BE2C (cell line): Measurements from ENCODE around the gene PTPRN2.
"Not testable (repeated sequence)": the region's sequence is repeated elsewhere in the genome, so short reads cannot be mapped to it uniquely, and the experiment has no call there.

Experiments
- DNase-seq: peaks from one replicate; pipeline ENCODE4 v3.0.0-alpha.2; 2020
- H3K27me3 ChIP-seq: fragments of 250-450 bp; sonication (Bioruptor Pico); 2 replicates; pipeline ENCODE4 v1.5.1; 2020; ENCODE audit warnings: mild to moderate bottlenecking
- H3K36me3 ChIP-seq: fragments of 250-450 bp; sonication (Bioruptor Pico); 2 replicates; pipeline ENCODE4 v1.5.1; 2020; ENCODE audit warnings: mild to moderate bottlenecking
- H3K4me1 ChIP-seq: fragments of 250-450 bp; sonication (Bioruptor Pico); 2 replicates; pipeline ENCODE4 v1.5.1; 2020
- H3K4me3 ChIP-seq: 2 replicates; pipeline ENCODE4 v1.5.1; 2011; ENCODE audit warnings: low read depth, low read length
- H3K9me3 ChIP-seq: fragments of 250-450 bp; sonication (Bioruptor Pico); 2 replicates; pipeline ENCODE4 v1.5.1; 2020
- TF ChIP-seq, protein P1 (sequence below): IDR thresholded peaks from 2 replicates; pipeline ENCODE4 v1.5.1; 2012; ENCODE audit warnings: mild to moderate bottlenecking, low read depth, low read length

PTPRN2 gene

DNA sequence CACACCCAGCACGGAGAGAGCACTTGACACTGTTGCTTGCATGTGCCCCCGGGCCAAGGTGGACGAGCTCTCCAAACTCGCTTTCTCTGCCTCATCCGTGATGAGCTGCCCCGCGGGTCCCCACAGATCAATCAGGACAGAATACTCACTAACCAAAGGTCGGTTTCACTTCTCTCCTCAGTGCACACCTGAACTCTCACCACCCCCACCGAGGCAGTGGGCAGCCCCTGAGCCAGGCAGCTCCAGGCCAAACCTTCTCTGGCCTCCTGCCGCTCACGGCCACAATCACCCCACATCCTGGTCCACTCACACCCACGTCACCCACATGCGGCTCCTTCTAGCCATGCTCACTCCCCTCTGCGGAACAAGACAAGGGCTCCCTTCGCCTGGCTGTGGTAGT is 806.9 kb downstream of the PTPRN2 start:
- Histone ChIP-seq H3K9me3 (no peaks in the 10 kb centered on the region), H3K4me3 (no peak overlapping the region), H3K4me1 (no peaks in the 10 kb centered on the region), H3K27me3 (no peaks in the 10 kb centered on the region), H3K36me3 (no peaks in the 10 kb centered on the region)
- no peak for DNase-seq
- TF ChIP-seq, protein P1, sequence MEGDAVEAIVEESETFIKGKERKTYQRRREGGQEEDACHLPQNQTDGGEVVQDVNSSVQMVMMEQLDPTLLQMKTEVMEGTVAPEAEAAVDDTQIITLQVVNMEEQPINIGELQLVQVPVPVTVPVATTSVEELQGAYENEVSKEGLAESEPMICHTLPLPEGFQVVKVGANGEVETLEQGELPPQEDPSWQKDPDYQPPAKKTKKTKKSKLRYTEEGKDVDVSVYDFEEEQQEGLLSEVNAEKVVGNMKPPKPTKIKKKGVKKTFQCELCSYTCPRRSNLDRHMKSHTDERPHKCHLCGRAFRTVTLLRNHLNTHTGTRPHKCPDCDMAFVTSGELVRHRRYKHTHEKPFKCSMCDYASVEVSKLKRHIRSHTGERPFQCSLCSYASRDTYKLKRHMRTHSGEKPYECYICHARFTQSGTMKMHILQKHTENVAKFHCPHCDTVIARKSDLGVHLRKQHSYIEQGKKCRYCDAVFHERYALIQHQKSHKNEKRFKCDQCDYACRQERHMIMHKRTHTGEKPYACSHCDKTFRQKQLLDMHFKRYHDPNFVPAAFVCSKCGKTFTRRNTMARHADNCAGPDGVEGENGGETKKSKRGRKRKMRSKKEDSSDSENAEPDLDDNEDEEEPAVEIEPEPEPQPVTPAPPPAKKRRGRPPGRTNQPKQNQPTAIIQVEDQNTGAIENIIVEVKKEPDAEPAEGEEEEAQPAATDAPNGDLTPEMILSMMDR: no peak

DNA sequence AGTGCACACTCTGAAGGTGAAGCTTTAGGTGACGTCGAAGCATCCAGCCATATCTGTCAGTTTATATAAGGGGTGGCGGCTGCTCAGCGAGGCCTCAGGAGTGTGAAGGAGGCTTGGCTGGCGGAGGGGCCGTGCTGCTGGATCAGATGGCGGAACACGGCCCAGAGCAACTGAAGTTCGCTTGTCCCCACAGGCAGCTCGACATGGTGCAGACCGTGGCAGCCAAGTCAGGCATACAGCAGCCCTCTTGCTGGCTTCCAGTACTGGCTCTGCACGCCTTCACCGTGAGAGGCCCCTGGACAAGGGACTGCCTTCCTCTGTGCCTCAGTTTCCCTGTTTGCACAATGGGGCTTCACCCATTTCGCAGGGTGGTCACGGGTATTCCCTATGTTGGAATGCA is 807.3 kb downstream of the PTPRN2 start:
- no peak for DNase-seq
- Histone ChIP-seq H3K27me3 (no peaks in the 10 kb centered on the region), H3K9me3 (no peaks in the 10 kb centered on the region), H3K4me3 (no peak overlapping the region), H3K36me3 (no peaks in the 10 kb centered on the region), H3K4me1 (no peaks in the 10 kb centered on the region)
- TF ChIP-seq, protein P1: no peak

DNA sequence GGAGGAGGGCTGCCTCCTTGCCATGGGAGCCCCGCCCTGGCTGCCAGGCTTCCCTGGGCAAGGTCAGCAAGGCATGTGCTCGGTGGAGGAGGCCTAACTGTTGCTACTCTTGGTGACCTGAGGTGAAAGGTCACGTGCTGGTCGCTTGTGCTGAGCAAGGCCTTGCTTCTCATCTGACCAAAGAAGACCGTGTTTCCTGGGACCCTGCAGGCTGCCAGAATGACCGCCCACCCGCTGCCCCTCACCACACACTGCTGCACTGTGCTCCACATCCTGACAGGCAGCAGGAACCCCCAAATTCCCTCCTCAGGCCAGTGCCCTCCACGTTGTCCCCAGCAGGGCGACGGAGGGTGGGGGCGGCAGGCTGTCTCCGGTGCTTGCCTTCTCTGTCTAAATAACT is 808.4 kb downstream of the PTPRN2 start:
- Histone ChIP-seq H3K36me3 (no peaks in the 10 kb centered on the region), H3K4me1 (no peaks in the 10 kb centered on the region), H3K27me3 (no peaks in the 10 kb centered on the region), H3K4me3 (no peak overlapping the region), H3K9me3 (no peaks in the 10 kb centered on the region)
- no peak for DNase-seq
- TF ChIP-seq, protein P1: no peak

DNA sequence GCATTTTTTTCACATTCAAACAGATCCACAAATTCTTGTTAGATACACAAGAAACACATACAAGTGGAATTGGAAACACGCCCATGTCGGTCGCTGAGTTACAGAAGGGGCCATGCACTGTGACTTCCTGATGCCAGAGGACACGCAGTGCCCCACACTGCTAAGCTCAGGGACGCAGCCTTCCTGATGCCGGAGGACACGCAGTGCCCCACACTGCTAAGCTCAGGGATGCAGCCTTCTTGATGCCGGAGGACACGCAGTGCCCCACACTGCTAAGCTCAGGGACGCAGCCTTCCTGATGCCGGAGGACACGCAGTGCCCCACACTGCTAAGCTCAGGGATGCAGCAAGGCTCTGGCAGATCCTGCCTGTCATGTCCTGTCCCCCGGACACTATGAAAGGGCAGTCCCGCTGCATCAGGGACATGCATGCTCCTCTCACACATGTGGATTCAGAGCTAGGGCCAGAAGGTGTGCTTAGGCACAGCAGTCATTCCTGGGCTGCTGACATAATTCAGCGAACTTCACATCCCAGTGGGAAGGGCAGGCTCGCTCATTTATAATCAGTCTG is 810.3 kb downstream of the PTPRN2 start:
- not testable (repeated sequence) for H3K4me1 ChIP-seq, H3K4me3 ChIP-seq, H3K9me3 ChIP-seq, H3K36me3 ChIP-seq, H3K27me3 ChIP-seq, DNase-seq

DNA sequence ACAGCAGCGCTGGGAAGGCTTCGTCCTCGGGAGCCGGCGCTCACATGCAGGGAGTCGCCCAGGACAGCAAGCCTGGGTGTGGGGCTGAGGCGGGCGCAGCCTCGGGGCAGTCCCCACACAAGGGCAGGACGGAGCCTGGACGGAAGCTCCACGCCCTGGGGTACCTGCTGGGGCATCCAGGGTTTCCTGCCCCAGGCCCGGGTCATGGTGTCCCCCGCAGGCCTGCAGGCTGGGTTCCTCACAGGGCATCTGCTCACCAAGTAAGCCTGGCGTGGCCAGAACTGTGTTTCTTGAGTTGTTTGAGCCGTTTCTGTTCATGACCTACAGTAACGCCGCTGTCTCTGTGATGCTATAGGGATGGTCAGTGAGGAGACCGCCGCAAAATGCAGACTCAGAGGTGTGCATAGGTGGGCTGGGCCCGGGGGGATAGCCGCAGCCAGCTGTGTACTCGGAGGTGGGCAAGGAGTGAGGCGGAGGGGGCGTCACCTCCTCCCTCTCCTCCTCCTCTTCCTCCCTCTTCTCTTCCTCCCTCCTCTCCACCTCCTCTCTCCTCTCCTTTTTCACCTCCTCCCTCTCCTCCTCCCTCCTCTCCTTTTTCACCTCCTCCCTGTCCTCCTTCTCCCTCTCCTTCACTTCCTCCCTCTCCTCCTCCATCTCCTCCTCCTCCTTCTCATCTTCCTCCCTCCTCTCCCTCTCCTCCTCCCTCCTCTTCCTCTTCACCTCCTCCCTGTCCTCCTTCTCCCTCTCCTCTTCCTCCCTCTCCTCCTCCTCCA is 811.9 kb downstream of the PTPRN2 start:
- H3K27me3 ChIP-seq: no peaks in the 10 kb centered on the region
- no peaks in the 10 kb centered on the region for H3K4me1 ChIP-seq
- TF ChIP-seq, protein P1: no peak
- no peaks in the 10 kb centered on the region for H3K36me3 ChIP-seq
- no peak for DNase-seq
- no peak overlapping the region for H3K4me3 ChIP-seq
- no peaks in the 10 kb centered on the region for H3K9me3 ChIP-seq

DNA sequence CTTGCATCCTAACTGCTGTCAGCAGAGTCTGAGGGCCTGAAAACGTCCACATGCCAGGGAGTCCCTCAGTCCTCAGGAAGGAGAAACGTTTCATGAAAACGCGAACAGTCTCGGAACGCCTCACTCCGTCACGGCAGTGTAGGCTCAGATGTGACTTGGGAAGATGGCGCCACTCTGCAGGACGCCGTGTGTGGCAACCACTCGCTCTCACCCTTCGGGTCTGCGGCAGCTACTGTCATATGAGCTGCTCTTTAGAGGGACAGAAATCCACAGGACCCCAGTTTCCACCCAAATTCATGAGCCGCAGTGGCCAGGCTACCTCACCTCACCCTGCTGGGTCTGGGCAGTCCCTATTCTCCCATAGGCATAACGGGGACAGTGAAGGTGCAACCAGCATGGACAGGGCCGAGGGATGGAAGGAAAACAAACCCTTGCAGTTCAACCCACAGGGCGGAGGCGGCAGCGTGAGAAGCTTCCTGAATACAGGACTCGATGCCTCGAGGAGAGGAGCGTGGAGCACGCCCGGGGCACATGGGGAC is 812.5 kb downstream of the PTPRN2 start:
- H3K27me3 ChIP-seq: no peaks in the 10 kb centered on the region
- DNase-seq: no peak

More for the DNA sequence above, 812.5 kb downstream of the PTPRN2 start:
- Histone ChIP-seq H3K4me3 (no peak overlapping the region), H3K4me1 (no peaks in the 10 kb centered on the region), H3K9me3 (no peaks in the 10 kb centered on the region), H3K36me3 (no peaks in the 10 kb centered on the region)
- TF ChIP-seq, protein P1: no peak
